KBM-7 (cell line): ENCODE results near the gene ADSS2.
"Not testable (repeated sequence)": the region's sequence is repeated elsewhere in the genome, so short reads cannot be mapped to it uniquely, and the experiment has no call there.

Experiments
- DNase-seq: peaks from one replicate; pipeline ENCODE4 v3.0.0-alpha.2; 2015
- in situ Hi-C: fragments of 300-500 bp; cut with MboI; formaldehyde crosslinking; loops from 2 replicates; pipeline ENCODE4 v1.14.3; 2020; ENCODE audit warnings: low sequenced_read_pairs, low pct_unique_long_range_greater_than_20kb, mixed read lengths

The ADSS2 gene

GRCh38 chr1:244406337-244406736, 45.4 kb downstream of the ADSS2 start:
- DNase-seq: no peak
- in situ Hi-C loops: no loop called here

- no peak for DNase-seq
- in situ Hi-C loops: no loop called here
These were observed 45.9 kb downstream of the ADSS2 start for GRCh38 chr1:244405856-244406255.

DNA sequence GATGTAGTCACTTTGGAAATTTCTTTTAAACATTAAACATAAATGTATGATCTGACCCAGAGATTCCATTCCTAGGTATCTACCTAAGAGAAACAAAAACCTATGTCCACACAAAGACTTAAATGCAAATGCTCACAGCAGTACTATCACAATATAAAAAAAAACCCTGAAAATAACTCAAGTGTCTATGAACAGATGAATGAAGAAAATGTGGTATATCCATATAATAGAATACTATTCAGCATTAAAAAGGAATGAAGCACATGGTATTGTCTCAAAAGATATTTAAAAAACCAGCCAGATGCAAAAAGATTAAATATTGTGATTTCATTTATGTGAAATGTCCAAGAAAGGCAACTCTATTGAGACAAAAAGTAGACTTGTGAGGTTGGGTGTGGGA, 48.3 kb downstream of the ADSS2 start:
- DNase-seq: no peak
- in situ Hi-C loops: no loop called here

- in situ Hi-C loops: no loop called here
- no peak for DNase-seq
These were observed 50.7 kb downstream of the ADSS2 start for GRCh38 chr1:244400974-244401373.

DNA sequence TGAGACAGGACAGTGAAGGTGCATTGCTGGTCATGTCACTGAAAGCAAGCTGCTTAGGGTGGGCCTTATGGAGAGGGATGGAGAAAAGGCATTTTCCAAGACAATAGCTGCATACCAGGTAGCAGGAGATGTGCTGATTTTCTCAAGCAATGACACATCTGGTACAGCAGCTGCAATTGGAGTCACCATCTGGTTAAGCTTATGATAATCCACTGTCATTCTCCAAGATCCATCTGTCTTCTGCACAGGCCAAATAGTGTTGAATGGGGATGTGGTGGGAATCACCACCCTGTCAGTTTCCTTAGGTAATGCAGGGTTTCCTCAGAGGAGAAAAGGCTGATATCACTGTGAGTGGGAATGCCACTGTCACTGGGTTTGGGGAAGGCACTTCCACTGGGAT, 54.6 kb downstream of the ADSS2 start:
- in situ Hi-C loops: no loop called here
- no peak for DNase-seq

GRCh38 chr1:244395965-244396364, 55.7 kb downstream of the ADSS2 start:
- DNase-seq: no peak
- in situ Hi-C loops: no loop called here

DNA sequence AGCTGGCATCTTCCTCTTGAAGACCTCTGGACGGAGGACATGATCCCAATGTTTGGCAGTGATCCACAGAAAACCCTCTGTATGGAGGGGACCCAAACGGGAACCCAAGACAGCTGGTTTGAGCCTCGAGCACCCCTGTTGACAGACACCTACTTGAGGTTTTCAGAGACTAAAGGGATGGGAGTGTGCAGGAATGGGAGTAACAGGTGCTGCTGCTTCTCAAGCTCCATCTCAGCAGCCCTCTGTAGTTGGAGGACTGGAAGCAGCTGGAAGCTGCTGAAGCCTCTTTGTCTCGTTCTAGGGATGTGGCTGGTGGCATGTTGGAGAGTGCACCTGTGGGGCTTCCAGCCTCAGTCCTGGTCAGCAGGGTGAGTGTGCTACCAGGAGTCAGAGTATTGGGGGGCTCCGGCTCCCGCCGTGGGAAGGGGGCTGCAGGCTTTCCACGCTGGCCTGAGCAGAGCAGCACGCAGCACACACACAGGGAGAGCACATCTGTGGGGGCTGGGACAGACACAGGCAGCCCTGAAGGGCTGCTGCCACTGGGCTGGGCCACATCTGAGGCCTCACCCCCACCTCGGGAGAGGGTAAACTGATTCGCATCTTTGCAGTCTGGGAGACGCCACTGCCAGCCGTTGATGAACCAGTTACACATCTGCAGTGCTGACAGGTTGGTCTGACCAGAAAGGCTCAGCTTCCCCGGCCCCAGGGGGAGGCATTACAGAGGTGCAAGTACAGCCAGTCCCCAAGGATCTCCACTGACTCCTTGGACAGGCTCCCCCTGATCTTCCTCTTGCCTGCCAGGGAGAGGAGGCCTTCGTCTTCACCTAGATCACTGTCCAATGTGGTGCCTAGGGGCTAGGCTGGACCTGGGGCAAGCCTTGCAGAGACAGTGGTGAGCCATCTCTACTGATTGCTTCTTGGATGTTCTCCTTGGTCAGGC, 56.6 kb downstream of the ADSS2 start:
- DNase-seq: no peak
- in situ Hi-C loops: no loop called here

- no peak for DNase-seq
- in situ Hi-C loops: no loop called here
These were observed 57.4 kb downstream of the ADSS2 start for GRCh38 chr1:244394346-244394745.

- no peak for DNase-seq
- in situ Hi-C loops: no loop called here
These were observed 58.0 kb downstream of the ADSS2 start for GRCh38 chr1:244393604-244394176.

- no peak for DNase-seq
- in situ Hi-C loops: no loop called here
These were observed 59.9 kb downstream of the ADSS2 start for GRCh38 chr1:244391761-244392160.

GRCh38 chr1:244388961-244389360, 62.7 kb downstream of the ADSS2 start:
- no peak for DNase-seq
- in situ Hi-C loops: no loop called here

GRCh38 chr1:244387415-244387814, 64.3 kb downstream of the ADSS2 start:
- DNase-seq: no peak
- in situ Hi-C loops: no loop called here

GRCh38 chr1:244386595-244386994, 65.1 kb downstream of the ADSS2 start:
- in situ Hi-C loops: no loop called here
- DNase-seq: no peak

GRCh38 chr1:244384066-244384465, 67.6 kb downstream of the ADSS2 start:
- DNase-seq: no peak
- in situ Hi-C loops: no loop called here

DNA sequence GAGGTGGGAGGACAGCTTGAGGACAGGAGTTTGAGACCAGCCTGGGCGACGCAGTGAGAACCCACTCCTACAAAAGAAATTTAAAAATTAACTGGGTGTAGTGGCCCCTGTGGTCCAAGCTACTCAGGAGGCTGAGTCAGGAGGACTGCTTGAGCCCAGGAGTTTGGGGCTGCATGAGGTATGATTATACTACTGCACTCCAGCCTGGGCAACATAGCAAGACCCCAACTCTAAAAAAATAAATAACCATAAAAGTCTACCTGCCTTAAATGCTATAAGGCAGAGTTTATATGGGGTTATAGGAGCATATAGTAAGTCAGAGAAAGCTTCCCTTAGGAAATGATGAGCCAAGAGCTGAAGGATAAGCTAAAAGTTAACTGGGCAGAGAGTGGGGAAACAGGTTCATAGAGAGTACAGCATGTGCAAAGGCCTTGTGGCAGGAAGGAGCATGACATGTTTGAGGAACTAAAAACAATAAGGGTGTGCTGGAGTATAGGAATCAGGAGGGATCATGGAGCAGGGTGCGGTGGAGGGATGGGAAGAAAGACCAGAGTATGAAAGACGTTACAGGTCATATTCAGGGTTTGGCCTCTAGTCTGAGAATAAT, 68.3 kb downstream of the ADSS2 start:
- DNase-seq: no peak
- in situ Hi-C loops: no loop called here

- no peak for DNase-seq
- in situ Hi-C loops: no loop called here
These were observed 69.7 kb downstream of the ADSS2 start for GRCh38 chr1:244381878-244382565.

- no peak for DNase-seq
- in situ Hi-C loops: no loop called here
These were observed 75.6 kb downstream of the ADSS2 start for GRCh38 chr1:244376126-244376525.

- DNase-seq: no peak
- in situ Hi-C loops: no loop called here
These were observed 76.7 kb downstream of the ADSS2 start for GRCh38 chr1:244375051-244375450.

DNA sequence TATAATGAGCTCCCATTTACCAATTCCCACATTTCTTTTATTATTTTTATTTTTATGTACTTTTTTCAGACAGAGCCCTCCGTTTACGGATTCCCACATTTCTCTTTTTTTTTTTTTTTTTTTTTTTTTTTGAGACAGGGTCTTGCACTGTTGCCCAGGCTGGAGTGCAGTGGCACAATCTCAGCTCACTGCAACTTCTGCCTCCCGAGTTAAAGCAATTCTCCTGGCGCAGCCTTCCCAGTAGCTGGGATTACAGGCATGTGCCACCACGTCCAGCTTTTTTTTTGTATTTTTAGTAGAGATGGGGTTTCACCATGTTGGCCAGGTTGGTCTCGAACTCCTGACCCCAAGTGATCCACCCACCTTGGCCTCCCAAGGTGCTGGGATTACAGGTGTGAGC, 77.2 kb downstream of the ADSS2 start:
- in situ Hi-C loops, DNase-seq: not testable (repeated sequence)
